Measurements from ENCODE around the gene RAB27B. TPM values are rescaled to one million over a fixed set of nuclear protein-coding genes. Genes with fewer than 3 reads are reported as not detected.

Gene RAB27B
- total and polyA plus RNA-seq, 2 of the 8 experiments (the other 6 are each of a cell fraction or from before 2014, with no cell fraction given) = 0.05 to 0.60 TPM

- H3K23ac ChIP-seq (ENCODE audit: insufficient read length) = no peak overlapping the region
- no peak overlapping the region for H3K9ac ChIP-seq (replicated peaks in 1 of 4; ENCODE audit: extremely low read depth in 1 of 4, low read depth in 3 of 4, low read length in 3 of 4)
- no peak overlapping the region for H4K91ac ChIP-seq (replicated peaks; ENCODE audit: insufficient read length, low read length)
- no peak overlapping the region for H2BK5ac ChIP-seq (ENCODE audit: low read depth, low read length)
- H3K9me3 ChIP-seq (ENCODE audit: insufficient read depth in 2 of 2, low read depth in 1 of 2, low read length in 1 of 2) = no peaks in the 10 kb centered on the region
- no peak overlapping the region for H4K8ac ChIP-seq (ENCODE audit: extremely low read depth, insufficient read depth, low read length)
- no peak overlapping the region for H2AFZ ChIP-seq (ENCODE audit: low read length)
- H3K27me3 ChIP-seq (replicated peaks in 1 of 4; ENCODE audit: control insufficient read depth in 3 of 4, extremely low read depth in 1 of 4, insufficient read depth in 3 of 4, low read length in 3 of 4) = no peaks in the 10 kb centered on the region
- ChIA-PET POLR2A (ENCODE audit: partially characterized antibody) (no interaction called here), CTCF (ENCODE audit: partially characterized antibody) (interaction anchor here (0.8 kb wide), 1 partner anchor 239 kb away, joined by 3 read pairs; no protein-coding TSS in a partner anchor)
- H2AK5ac ChIP-seq (ENCODE audit: low read depth, low read length) = no peak overlapping the region
- WGBS, 2 experiments (ENCODE audit: extremely low coverage in 1 of 2, insufficient coverage in 1 of 2, insufficient read length in 1 of 2, insufficient replicate concordance in 2 of 2, low coverage in 1 of 2, low lambda C conversion rate in 2 of 2, missing lambda C conversion rate in 1 of 2) = 84% methylated on average over 10 of the region's 11 CpGs; no CpG with 5 or more reads in 1 of the 2 experiments
- H3K4me1 ChIP-seq (replicated peaks in 1 of 4; ENCODE audit: control insufficient read depth in 3 of 4, insufficient read depth in 4 of 4, low read length in 3 of 4) = no peaks in the 10 kb centered on the region
- no peaks in the 10 kb centered on the region for H4K20me1 ChIP-seq (replicated peaks in 1 of 2; ENCODE audit: control insufficient read depth in 1 of 2, insufficient read depth in 2 of 2, low read length in 2 of 2)
- no peak overlapping the region for H2BK120ac ChIP-seq (replicated peaks; ENCODE audit: low read depth, low read length)
- no peak overlapping the region for H2BK12ac ChIP-seq (ENCODE audit: low read depth, low read length)
- no peak overlapping the region for H3K14ac ChIP-seq (ENCODE audit: insufficient read length)
- no peak overlapping the region for H3K4ac ChIP-seq (replicated peaks; ENCODE audit: insufficient read length, low read depth, low read length)
- H3K23me2 ChIP-seq (ENCODE audit: low read depth, low read length) = no peaks in the 10 kb centered on the region; the same call in 1 of the 2 replicates
- DNase-seq (ENCODE audit: low read depth in 1 of 2, low spot score in 2 of 2) = no peak
- no peak overlapping the region for H2BK20ac ChIP-seq (ENCODE audit: low read length)
- H4K5ac ChIP-seq (ENCODE audit: insufficient read length, low read depth, low read length) = no peak overlapping the region
- no peak overlapping the region for H2BK15ac ChIP-seq (ENCODE audit: low read length)
- H3K56ac ChIP-seq (replicated peaks; ENCODE audit: insufficient read length, low read depth, low read length) = no peak overlapping the region
- H3K4me2 ChIP-seq (ENCODE audit: insufficient read depth in 1 of 2, low read depth in 2 of 2, low read length in 2 of 2) = no peak overlapping the region
- H3K18ac ChIP-seq (ENCODE audit: extremely low read depth, low read length) = no peak overlapping the region
- H3K27ac ChIP-seq (ENCODE audit: low read depth, low read length) = no peak overlapping the region
- H3K4me3 ChIP-seq (ENCODE audit: extremely low read depth in 1 of 4, insufficient read depth in 2 of 4, low read depth in 3 of 4, low read length in 4 of 4) = no peak overlapping the region
- no peaks in the 10 kb centered on the region for H3K79me2 ChIP-seq (ENCODE audit: control insufficient read depth in 1 of 2, insufficient read depth in 2 of 2, low read length in 2 of 2)
- no peak for FAIRE-seq
- no peaks in the 10 kb centered on the region for H3K79me1 ChIP-seq (ENCODE audit: low read depth, low read length)
- H3K36me3 ChIP-seq (ENCODE audit: control insufficient read depth in 2 of 4, insufficient read depth in 4 of 4, low read length in 3 of 4) = no peaks in the 10 kb centered on the region
- TF ChIP-seq MAX (IDR thresholded peaks at IDR 0.05) (no peak), SIN3A (conservative IDR thresholded peaks at IDR 0.05 in 1 of 2, IDR thresholded peaks at IDR 0.05 in 1 of 2; ENCODE audit: low read depth in 1 of 2, low read length in 2 of 2) (no peak), BCL11A (IDR thresholded peaks at IDR 0.05; ENCODE audit: low read depth in 2 of 2, low read length in 2 of 2) (no peak), BACH1 (IDR thresholded peaks at IDR 0.05; ENCODE audit: low read length) (no peak), FOSL1 (IDR thresholded peaks at IDR 0.05; ENCODE audit: insufficient read depth, low read depth, low read length) (no peak), EZH2 (IDR thresholded peaks at IDR 0.05; ENCODE audit: low read depth, low read length, severe bottlenecking) (no peak), RAD21 (IDR thresholded peaks at IDR 0.05 in 1 of 2, conservative IDR thresholded peaks at IDR 0.05 in 1 of 2; ENCODE audit: low read depth in 2 of 2, low read length in 2 of 2) (no peak), SRF (IDR thresholded peaks at IDR 0.05; ENCODE audit: low read depth, low read length) (no peak), RXRA (IDR thresholded peaks at IDR 0.05; ENCODE audit: insufficient read depth, low read depth, low read length) (no peak), EGR1 (IDR thresholded peaks at IDR 0.05; ENCODE audit: borderline replicate concordance, low read depth, low read length) (no peak), KDM5A (IDR thresholded peaks at IDR 0.05; ENCODE audit: low read length) (no peak), CEBPB (IDR thresholded peaks at IDR 0.05; ENCODE audit: low read depth, low read length) (no peak), NRF1 (IDR thresholded peaks at IDR 0.05; ENCODE audit: low read depth, low read length) (no peak)
- TF ChIP-seq, protein P1, sequence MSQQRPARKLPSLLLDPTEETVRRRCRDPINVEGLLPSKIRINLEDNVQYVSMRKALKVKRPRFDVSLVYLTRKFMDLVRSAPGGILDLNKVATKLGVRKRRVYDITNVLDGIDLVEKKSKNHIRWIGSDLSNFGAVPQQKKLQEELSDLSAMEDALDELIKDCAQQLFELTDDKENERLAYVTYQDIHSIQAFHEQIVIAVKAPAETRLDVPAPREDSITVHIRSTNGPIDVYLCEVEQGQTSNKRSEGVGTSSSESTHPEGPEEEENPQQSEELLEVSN (IDR thresholded peaks at IDR 0.05) = no peak
Measured at GRCh38 chr18:54909538-54909937, 81.3 kb downstream of the RAB27B start.
